DOHH2 (cell line): ENCODE measurements around the gene MNT.
"Not testable (repeated sequence)": the region's sequence is repeated elsewhere in the genome, so short reads cannot be mapped to it uniquely, and the experiment has no call there.

ENCODE experiments used
- H3F3A ChIP-seq: fragments of 200-600 bp; sonication (generic), shearing (Covaris generic); 2 replicates; pipeline ENCODE4 v1.6.0; 2016; ENCODE audit warnings: antibody characterized with exemption, mild to moderate bottlenecking; ENCODE audit not compliant: control insufficient read depth, insufficient read depth
- H3K27ac ChIP-seq: fragments of 200-600 bp; sonication (generic); 2 replicates; pipeline ENCODE4 v1.5.1; 2014; ENCODE audit warnings: low read depth, mild to moderate bottlenecking, low read length, moderate library complexity
- H3K27me3 ChIP-seq: fragments of 200-600 bp; sonication (generic); 2 replicates; pipeline ENCODE4 v1.6.1; 2014; ENCODE audit warnings: mild to moderate bottlenecking, low read length, mixed read lengths; ENCODE audit not compliant: control insufficient read depth
- H3K36me3 ChIP-seq: fragments of 200-600 bp; sonication (generic); 2 replicates; pipeline ENCODE4 v1.6.1; 2014; ENCODE audit warnings: mild to moderate bottlenecking, low read length, moderate library complexity, mixed read lengths; ENCODE audit not compliant: control insufficient read depth
- H3K4me1 ChIP-seq: fragments of 200-600 bp; sonication (generic); 2 replicates; pipeline ENCODE4 v1.6.1; 2014; ENCODE audit warnings: mild to moderate bottlenecking, low read length, mixed read lengths; ENCODE audit not compliant: control insufficient read depth
- H3K4me2 ChIP-seq: fragments of 200-600 bp; sonication (generic); 2 replicates; pipeline ENCODE4 v1.6.0; 2014; ENCODE audit warnings: mild to moderate bottlenecking, low read length, moderate library complexity
- H3K4me3 ChIP-seq: fragments of 200-600 bp; sonication (generic); 2 replicates; pipeline ENCODE4 v1.5.1; 2014; ENCODE audit warnings: mild to moderate bottlenecking, low read length, mixed read lengths
- H3K79me2 ChIP-seq: fragments of 200-600 bp; sonication (generic); 2 replicates; pipeline ENCODE4 v1.6.1; 2014; ENCODE audit warnings: mild to moderate bottlenecking, low read length, mixed read lengths; ENCODE audit not compliant: control insufficient read depth
- H3K9me2 ChIP-seq: fragments of 200-600 bp; sonication (generic); replicated peaks from 2 replicates; pipeline ENCODE4 v1.6.1; 2014; ENCODE audit warnings: mild to moderate bottlenecking, low read length, mixed read lengths; ENCODE audit not compliant: control insufficient read depth
- H3K9me3 ChIP-seq: fragments of 200-600 bp; sonication (generic); 2 replicates; pipeline ENCODE4 v1.6.1; 2014; ENCODE audit warnings: antibody characterized with exemption, low read length, mixed read lengths; ENCODE audit not compliant: control insufficient read depth, insufficient read depth
- H4K20me1 ChIP-seq: fragments of 200-600 bp; sonication (generic); 2 replicates; pipeline ENCODE4 v1.6.0; 2014; ENCODE audit warnings: low read depth, mild to moderate bottlenecking, antibody characterized with exemption, low read length, moderate library complexity; ENCODE audit not compliant: control insufficient read depth, insufficient read depth
- CTCF ChIP-seq: fragments of 200-600 bp; sonication (generic); IDR thresholded peaks from one replicate; pipeline ENCODE4 v1.5.1; 2014; ENCODE audit warnings: antibody characterized with exemption, mild to moderate bottlenecking, low read depth, low read length; ENCODE audit not compliant: poor library complexity, severe bottlenecking
- EZH2phosphoT487 ChIP-seq: fragments of 200-600 bp; sonication (generic); IDR thresholded peaks from 2 replicates; pipeline ENCODE4 v1.6.1; 2017; ENCODE audit warnings: borderline replicate concordance, mild to moderate bottlenecking, antibody characterized with exemption, low read length, moderate library complexity, mixed read lengths

The MNT gene

GRCh38 chr17:2400877-2401425, at the start of gene MNT:
MNT (minus strand) TSS chr17:2401060; CDS start chr17:2400712, 348 bp downstream.
- Histone ChIP-seq H4K20me1 (no peaks in the 10 kb centered on the region; the same call in 1 of the 2 replicates), H3F3A (peaks cover 4% of the 10 kb centered on the region; the same call in 1 of the 2 replicates), H3K4me2 (peak within 1 kb of the TSS; percentile 85), H3K9me3 (no peaks in the 10 kb centered on the region), H3K36me3 (no peaks in the 10 kb centered on the region), H3K4me3 (peak within 1 kb of the TSS; percentile 98), H3K79me2 (peaks cover 38% of the 10 kb centered on the region), H3K27me3 (no peaks in the 10 kb centered on the region), H3K4me1 (peaks cover 42% of the 10 kb centered on the region), H3K27ac (peak within 1 kb of the TSS; percentile 74), H3K9me2 (no peaks in the 10 kb centered on the region)
- TF ChIP-seq CTCF (no peak), EZH2phosphoT487 (no peak)

GRCh38 chr17:2450016-2450650, 49.3 kb upstream of the MNT start:
- Histone ChIP-seq H3K4me1 (peaks cover 12% of the 10 kb centered on the region), H3K4me2 (no peak overlapping the region), H3K79me2 (peaks cover 12% of the 10 kb centered on the region; the same call in 1 of the 2 replicates), H3F3A (peaks cover 3% of the 10 kb centered on the region; the same call in 1 of the 2 replicates), H3K27ac (no peak overlapping the region), H3K9me2 (no peaks in the 10 kb centered on the region), H3K36me3 (peaks cover 22% of the 10 kb centered on the region), H3K27me3 (no peaks in the 10 kb centered on the region), H3K4me3 (no peak overlapping the region), H4K20me1 (no peaks in the 10 kb centered on the region), H3K9me3 (no peaks in the 10 kb centered on the region)
- TF ChIP-seq CTCF (no peak), EZH2phosphoT487 (no peak)

GRCh38 chr17:2449486-2449885, 48.6 kb upstream of the MNT start:
- Histone ChIP-seq H3K27ac (no peak overlapping the region), H4K20me1 (no peaks in the 10 kb centered on the region), H3K9me3 (no peaks in the 10 kb centered on the region), H3K4me3 (no peak overlapping the region), H3K79me2 (peaks cover 12% of the 10 kb centered on the region; the same call in 1 of the 2 replicates), H3K4me2 (no peak overlapping the region), H3K4me1 (peaks cover 12% of the 10 kb centered on the region), H3K27me3 (no peaks in the 10 kb centered on the region), H3K36me3 (peaks cover 22% of the 10 kb centered on the region), H3K9me2 (no peaks in the 10 kb centered on the region), H3F3A (peaks cover 3% of the 10 kb centered on the region; the same call in 1 of the 2 replicates)
- no peak for TF ChIP-seq EZH2phosphoT487
- no peak for TF ChIP-seq CTCF

GRCh38 chr17:2447479-2447878, 46.6 kb upstream of the MNT start:
- Histone ChIP-seq H3K4me1 (peaks cover 12% of the 10 kb centered on the region), H3K79me2 (peaks cover 12% of the 10 kb centered on the region; the same call in 1 of the 2 replicates), H3K36me3 (peaks cover 14% of the 10 kb centered on the region)
- not testable (repeated sequence) for H4K20me1 ChIP-seq, H3K9me2 ChIP-seq, H3K4me3 ChIP-seq, H3K4me2 ChIP-seq, H3K9me3 ChIP-seq, H3K27ac ChIP-seq, H3F3A ChIP-seq, H3K27me3 ChIP-seq
